ENCODE measurements around the gene INCA1. TPM values are rescaled to one million over a fixed set of nuclear protein-coding genes. Genes with fewer than 3 reads are reported as not detected.

Gene INCA1
- total RNA-seq, 1 donor from 2014 or later, result not detected

DNA sequence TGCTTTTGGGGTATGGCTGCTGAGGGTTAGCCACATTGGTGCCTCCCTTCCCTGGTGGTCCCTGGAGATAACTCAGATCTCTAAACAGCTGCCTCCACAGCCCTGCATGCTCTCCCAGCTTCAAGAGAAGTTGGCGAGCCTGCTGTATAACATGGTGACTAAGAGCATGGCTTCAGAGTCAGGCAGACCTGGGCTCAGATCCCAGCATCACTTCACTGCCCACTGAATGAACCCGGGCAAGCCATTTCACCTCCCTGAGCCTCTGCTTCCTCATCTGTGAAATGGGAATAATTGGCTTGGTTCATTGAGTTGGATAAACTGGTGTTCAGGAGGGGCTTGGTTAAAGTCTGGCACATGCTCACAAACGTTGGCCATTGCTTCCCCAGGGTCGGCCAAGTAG is 17.0 kb upstream of the INCA1 start:
- FAIRE-seq (no peak), DNase-seq (ENCODE audit: low spot score in 2 of 2) (no peak)

DNA sequence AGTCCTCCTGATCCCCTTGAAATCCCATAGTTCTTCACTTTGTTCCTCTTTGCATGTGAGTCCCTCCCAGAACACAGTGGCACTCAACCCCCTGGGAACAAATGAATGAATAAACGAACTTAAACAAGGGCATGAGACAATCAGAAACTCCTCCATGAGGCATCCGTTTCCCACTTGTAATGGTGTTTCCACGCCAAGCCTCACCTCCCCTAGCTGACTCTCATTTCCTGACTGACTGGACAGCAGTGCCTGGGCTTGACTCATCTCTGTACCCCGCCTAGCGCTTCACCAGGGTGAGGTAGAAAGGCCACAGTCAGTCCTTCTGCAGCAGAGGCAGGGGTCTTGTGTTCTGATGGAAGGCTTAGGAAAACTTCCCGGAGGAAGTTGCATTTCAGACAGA is 14.6 kb upstream of the INCA1 start:
- DNase-seq (ENCODE audit: low spot score in 2 of 2), result no peak
- FAIRE-seq, result no peak

DNA sequence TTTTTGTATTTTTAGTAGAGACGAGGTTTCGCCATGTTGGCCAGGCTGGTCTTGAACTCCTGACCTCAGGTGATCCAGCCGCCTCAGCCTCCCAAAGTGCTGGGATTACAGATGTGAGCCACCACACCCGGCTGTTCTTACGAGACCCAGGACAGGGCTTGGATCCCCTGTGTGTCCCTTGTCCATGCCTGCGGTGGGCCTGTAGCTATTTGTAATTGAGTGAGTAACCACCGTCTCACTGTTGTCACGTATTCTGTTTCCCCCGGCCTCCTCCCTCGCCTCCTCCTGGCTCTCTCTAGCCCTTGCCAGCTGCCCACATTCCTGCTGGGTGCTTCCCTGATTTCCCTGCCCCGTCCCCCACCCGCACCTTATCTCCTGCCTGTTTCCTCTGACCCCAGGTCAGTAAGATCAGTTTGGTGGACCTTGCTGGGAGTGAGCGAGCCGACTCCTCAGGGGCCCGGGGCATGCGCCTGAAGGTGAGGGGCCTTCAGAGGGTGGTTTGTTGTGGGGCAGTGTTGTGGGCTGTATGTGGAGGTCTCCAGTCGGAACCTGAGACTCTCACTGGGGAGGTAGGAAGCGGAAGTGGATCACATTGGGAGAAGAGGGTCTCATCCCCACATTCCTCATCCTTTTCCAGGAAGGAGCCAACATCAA is 6.0 kb upstream of the INCA1 start:
- FAIRE-seq (no peak), DNase-seq (ENCODE audit: low spot score in 2 of 2) (no peak)

DNA sequence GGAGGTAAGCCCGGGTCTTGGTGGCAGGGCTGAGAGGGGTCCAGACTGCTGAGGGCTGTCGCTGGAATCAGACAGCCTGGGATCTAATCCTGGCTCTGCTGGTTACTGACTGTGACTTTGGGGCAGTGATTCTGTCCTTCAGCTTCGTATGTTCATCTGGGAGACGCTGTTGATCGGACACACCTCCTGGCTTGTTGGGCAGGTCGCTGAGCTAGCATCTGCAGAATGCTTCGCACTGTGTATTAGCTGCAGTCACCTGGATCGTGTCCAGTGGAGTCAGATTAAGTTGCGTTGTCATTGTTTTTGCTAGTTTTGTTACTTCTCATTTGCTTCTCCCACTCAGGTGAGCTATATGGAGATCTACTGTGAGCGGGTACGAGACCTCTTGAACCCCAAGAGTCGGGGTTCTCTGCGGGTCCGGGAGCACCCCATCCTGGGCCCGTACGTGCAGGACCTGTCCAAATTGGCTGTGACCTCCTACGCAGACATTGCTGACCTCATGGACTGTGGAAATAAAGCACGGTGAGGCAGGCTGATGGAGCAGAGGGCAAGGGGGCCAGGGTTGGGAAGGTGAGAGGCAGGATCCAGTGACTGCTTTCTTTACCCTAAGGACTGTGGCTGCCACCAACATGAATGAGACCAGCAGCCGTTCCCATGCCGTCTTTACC is 4.9 kb upstream of the INCA1 start:
- no peak for FAIRE-seq
- DNase-seq (ENCODE audit: low spot score in 2 of 2), result no peak

DNA sequence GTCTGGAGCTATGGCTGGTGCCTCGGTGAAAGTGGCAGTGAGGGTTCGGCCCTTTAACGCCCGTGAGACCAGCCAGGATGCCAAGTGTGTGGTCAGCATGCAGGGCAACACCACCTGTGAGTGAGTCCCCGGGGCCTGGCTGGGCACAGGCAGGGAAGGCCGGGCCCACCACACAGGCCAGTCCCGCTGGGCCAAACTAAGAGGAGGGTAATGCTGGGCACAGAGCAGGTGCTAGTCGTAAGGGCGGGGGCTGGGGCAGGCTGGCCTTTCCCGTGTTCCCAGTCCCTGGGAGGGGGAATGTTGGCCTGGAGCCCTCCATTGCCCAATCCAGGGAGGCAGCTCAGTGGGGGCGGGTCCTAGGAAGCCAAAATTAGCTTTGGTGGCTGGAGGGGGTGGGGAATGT is 2.9 kb upstream of the INCA1 start:
- no peak for FAIRE-seq
- no peak for DNase-seq (ENCODE audit: low spot score in 2 of 2)

DNA sequence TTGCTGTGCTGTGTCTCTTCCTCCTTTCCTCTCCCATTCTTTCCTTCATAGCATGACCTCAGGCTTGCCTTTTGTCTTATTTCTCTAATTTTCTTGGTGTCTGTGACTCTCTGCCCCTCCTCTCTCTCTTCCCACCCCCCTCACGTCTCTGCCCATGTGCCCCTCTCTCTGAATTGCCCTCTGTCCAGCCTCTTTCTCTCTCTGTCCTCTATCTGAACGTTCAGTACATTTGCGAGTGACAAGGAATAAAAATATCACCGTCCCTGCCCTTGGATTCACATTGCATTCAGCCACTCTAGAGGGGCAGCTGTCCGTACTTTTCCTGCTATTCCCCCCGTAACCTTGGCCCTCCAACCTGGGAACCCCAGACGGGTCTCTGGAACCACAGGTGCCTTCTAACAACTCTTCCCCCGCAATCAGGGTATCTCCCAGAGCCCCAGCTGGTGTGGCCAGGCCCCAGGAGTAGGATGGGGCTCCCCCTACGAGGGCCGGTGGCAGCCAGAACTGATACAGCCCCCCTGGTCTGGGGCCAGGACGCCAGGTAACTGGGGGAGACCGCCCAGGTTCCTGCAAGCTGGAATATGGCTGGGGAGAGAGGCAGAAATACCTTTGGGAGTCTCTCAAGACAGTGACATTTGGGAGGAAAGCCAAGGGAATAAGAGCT is 2.2 kb upstream of the INCA1 start:
- DNase-seq (ENCODE audit: low spot score in 2 of 2) (no peak), FAIRE-seq (no peak)

DNA sequence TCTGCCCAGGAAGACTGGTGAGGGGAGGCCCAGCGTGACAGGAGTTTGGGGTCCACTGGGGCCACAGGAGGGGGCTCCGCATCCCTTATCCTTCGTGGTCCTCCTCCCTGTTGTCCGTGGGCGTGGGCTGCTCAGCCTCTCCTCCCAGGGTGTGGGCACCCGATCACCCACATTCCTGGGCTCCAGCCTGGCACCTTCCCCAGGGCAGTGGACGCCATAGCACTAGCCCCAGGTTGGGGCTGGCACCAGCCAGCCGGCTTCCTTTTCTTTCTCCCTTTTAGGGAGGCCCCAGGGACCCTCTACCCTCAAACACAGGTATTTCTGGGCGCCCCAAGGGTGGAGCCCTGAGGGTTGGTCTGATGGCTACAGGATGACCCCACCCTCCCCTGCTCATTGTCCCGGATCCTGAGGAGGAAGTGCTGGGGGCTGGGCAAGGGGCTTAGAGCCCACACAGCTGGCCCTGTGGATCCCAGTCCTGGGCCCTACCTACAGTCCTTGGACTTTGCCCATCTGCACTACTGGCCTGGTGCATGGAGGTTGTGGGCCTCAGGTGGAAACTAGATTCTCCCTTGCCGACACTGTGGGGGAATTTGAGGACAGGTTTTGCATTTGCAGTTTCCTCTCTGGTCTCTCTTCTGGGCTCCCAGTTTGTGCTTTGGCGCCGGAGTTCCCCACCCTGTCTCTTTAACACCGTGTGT is 1.6 kb upstream of the INCA1 start:
- peak in 1 of 2 donors; percentile 50 for DNase-seq (ENCODE audit: low spot score in 2 of 2)
- no peak for FAIRE-seq

DNA sequence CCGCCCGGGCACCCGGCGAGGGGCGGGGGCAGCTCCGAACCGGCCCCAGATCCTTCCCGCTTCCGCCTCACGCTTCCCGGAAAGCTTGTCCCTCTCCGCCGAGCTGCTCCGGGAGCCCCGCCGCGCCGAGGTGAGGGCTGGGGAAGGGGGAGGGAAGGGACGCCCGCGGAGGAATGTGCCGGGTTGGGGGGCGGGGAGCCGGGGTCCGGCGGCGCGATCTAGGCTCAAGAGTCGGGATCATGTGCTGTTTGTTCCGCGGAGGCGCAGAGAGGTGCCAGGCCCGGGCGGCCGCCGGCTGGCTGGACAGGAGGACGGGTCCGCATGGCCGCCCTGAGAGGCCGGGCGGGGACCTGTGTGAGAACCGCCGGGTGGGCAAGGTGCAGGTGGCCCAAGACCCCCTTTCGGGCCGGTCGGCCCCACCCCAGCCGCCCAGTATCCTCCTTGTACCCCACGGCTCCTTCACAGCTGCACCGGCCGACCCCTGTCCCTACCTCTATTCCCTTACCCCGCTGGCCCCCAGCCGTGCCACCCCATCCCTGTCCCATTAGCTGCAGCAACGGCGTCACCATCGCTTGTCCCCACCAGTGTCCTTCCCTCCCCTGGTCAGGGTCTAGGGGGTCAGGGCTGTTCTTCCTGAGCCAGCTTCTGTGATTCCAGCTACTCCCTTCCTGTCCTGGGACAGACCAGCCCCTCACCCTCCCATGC is 857 bp upstream of the INCA1 start:
- DNase-seq (ENCODE audit: low spot score in 2 of 2), result peak in 1 of 2 donors; percentile 55
- FAIRE-seq, result no peak

DNA sequence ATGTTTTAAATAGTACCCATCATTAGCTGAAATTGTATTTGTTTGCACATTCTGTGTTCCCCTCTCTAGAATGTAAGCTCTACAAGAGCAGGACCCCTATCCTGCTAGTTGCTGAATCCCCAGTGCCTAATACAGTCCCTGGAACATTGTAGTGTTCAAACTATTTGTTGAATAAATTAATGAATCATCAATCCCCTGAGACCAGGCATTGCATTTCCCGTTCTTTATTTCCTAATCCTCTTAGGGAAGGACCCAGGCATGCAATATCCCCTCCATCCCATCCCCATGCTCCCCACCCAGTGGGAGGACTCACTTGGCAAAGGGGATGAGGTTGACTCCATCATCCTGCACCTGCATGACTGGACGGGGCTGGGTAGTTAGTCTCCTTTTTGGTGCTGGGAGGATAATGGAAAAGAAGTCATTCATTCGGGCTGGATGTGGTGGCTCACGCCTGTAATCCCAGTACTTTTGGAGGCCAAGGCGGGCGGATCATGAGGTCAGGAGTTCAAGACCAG is 3.2 kb downstream of the INCA1 start:
- no peak for FAIRE-seq
- DNase-seq (ENCODE audit: low spot score in 2 of 2), result no peak

DNA sequence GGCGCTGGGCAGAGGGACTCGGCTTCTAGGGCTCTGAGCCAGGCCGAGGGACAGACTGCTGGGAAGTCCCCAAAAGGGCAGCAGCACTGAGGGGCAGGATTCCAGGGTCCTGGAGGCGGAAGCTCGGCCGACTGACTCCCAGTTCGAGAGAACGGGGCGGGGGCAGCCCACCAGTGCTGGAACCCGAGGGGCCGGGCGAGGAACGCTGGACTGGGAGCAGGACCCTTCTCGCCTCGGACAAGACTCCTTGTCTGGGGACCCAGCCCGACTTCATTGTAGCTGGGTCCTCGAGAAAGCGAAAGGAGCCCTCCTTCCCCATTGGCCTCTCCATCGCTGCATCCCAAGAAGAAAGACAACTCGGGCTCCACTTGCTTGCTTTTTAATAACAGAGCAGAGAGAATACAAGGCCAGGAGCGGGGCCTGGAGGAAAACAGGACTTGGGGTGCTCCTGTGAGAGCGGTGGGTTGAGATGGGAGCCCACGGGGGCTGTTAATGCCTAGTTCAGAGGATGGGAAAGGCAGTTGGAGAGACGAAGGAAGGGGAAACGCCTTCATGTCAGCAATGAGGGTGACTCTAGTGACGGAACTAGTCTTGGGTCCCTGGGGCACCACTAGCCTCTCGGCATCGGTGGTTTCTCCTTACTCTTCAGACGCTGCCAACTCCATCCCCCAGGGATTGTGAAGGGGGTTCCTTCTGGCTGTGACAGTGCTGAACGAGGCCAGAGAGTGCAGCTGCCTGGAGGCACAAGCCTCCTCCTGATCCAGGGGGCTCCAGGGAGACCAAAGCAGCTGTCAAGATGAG is 9.4 kb downstream of the INCA1 start:
- FAIRE-seq (no peak), DNase-seq (ENCODE audit: low spot score in 2 of 2) (no peak)

DNA sequence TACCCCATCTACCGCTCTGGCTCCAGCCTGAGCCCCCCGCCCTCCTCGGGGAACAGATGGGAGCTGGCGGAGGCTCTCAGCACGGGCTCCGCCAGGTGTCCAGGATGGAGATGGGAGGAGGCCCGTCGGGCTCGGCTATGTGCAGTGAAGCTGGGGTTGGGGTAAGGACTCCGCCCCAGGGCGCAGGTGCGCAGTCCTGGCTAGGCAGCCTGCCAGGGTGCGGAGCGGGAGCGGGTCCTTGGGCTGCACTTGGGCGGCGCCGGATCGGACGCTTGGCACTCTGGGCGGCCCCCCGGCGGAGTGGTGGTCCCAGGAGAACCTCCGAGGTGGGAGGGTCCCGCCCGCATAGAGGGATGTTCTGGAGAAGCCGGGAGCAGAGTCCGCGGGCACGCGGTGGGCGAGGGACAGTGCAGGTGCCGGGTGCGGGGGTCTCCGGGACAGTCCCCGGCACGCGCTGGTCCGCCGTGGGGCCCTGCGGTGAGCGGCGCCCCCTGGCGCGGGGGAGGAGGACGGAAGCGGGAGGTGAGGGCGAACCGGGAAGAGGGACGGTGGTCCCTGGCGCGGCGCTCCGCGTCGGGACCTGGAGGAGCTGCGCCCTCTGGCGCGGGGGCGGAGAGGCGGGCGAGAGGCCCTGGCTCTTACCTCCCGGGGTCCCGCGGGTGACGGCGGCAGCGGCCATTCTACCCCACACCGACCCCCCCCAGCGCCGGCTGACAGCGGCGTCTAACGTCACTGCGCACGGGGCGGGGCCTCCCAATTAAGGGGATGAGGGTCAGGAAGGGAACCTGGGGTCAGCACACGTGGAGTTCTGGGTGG is 10.2 kb downstream of the INCA1 start, which contains the start of gene CAMTA2:
Gene CAMTA2 (minus strand): TSS at position 725 of the 816 bp plus-strand sequence. CDS start 1,453 bp downstream, outside the sequence.
- DNase-seq (ENCODE audit: low spot score in 2 of 2) (peak; percentile 86 to 89), FAIRE-seq (no peak)

DNA sequence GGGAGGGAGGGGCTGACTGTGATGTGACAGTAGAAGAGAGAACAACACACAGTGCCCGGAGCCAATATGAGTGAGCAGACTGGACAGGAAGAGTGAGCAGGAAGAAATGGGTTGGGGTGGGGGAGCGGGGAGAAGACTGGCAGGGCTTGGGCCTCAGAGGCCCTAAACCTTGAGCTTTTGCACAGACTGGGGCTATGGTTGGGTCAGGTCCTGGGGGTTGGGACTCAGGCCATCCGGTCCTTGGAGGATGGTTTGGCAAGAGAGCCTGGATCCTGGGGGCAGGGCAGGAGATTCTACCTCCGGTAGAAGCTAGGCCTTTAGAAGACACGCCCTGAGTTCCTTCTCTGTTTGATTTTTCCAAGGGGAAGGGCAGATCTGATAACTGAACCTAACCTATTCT is 10.9 kb downstream of the INCA1 start:
- FAIRE-seq (no peak), DNase-seq (ENCODE audit: low spot score in 2 of 2) (no peak)

DNA sequence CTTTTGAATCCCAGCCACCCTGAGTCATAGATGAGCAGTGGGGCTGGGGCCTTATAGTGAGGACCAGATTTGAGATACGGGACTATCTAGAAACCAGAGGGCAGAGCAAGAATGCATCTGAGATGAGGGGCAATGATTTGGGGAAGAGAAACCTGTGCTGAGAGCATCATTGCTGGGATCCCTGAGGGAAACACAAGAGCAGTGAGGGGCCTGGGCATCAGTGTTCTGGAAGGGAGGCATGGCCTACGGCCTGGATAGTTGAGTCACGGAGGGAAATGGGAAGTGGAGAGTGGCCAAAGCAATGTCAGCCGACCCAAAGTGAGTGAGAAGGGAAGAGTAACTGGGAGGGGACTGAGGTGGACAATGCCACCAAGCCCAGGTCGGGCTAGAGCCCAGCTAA is 15.0 kb downstream of the INCA1 start:
- FAIRE-seq, result no peak
- DNase-seq (ENCODE audit: low spot score in 2 of 2), result no peak

DNA sequence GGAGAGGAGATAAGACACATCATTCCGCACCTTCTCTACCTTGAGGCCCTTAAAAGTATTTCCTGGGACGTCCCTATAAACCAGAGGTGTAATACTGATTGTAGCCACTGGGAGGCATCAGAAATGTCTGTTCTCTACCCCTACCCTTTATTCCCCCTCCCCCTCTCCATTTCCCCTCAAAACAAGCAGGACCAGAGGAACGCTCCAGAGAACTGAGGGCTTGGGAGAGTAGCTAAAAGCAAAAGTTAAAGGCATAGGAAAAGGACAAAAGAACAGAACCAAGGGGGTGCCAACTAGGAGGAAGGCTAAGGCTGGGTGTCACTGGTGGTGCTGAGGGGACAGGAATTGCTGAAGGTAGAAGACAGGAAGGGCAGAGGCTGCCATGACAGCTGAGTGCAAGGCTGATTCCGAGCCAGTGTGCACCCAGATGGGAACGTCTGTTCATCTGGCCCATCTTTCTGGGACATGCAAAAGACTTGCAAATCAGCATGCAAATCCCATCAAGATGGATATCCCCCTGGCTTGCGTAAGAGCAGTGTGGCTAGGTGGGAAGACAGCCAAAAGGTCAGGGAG is 16.6 kb downstream of the INCA1 start:
- DNase-seq (ENCODE audit: low spot score in 2 of 2), result peak in 1 of 2 donors; percentile 53
- FAIRE-seq, result no peak

DNA sequence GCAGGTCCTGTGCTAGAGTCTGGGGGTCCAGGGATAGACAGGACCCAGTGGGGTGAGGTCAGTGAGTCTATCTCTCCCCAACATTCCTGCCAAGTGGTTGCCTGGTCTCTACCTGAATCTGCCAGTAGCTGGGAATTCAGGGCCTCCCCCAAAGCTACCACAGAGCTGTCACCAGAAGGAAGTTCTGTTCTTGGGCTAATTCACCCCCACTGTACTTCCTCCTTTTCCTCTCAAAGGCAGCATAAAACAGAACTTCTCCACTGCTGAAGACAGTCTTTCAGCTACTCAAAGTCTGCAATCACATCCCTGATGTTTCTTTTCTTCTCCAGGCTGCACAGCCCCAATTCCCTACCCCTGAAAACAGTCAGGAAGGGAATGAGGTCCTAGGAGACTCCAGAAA is 18.6 kb downstream of the INCA1 start:
- no peak for FAIRE-seq
- no peak for DNase-seq (ENCODE audit: low spot score in 2 of 2)

DNA sequence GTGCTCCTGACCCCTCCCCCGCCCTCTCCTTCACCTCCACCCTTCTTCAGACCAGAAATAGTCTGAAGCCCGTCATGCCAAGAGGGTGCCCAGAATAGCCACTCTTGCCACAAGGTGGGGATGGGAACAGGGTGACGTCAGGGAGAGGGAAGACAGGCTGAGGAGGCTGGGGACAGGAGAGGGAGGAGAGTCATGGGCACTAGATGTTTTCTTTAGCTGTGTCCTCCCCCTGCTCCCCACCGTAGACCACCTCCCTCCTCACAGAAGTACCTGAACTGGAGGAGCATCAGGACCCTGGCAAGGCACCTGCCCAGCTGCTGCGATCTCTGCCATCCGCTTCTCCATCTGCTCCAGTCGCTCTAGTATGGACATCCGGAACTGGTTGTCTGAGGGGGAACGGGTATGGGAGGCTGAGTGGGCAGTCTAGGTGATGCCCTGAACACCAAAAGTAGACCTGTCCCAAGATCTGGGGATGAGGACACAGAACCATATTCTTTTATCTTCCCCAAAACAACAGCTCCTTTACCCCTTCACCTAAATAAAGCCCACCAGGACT is 23.1 kb downstream of the INCA1 start:
- FAIRE-seq, result no peak

DNA sequence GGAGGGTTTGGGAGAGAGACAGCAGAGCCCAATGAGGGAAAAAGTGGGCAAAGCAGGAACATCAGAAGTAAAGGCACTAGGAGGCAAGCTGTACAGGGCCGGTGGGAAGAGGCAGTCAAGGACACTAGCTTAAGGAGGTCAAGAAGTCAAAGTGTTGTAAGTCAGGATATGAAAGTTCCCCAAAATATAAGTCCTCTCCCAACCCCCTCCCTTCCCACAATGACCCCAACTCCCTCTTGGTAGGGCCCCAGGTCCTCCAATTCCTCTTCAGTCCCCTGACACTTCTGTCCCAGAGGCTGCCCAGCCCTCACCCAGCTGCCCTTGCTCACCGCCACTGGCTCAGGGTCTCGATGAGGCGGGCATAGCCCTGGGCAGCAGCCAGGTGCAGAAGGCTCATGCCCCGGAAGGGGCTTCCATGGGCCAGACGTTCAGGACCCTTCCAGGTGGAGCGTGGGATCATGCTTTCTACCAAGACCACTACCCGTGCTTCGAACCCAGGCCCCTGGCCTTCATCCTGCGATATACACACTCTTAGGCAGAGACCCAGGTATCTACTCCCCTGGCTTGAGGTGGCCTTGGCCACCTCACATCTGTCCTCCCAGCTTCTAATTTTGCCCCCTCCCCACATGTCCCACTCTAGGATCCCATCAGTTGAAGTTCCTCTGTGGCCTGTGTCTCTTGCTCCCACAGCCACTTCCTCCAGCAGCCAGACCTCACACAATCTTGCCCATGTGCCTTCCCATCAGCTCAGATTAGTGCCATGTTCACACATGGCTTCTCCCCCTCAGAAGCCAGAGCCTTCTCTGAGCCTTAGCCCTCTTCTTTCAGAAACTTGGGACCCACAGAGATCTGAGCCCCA is 23.8 kb downstream of the INCA1 start:
- FAIRE-seq (no peak), DNase-seq (ENCODE audit: low spot score in 2 of 2) (no peak)

More for the DNA sequence above, 23.1 kb downstream of the INCA1 start:
- DNase-seq (ENCODE audit: low spot score in 2 of 2), result peak in 1 of 2 donors; percentile 35
